Measurements from ENCODE around the gene RAMACL. TPM values are rescaled to one million over a fixed set of nuclear protein-coding genes. Genes with fewer than 3 reads are reported as not detected.

RAMACL gene
- total and polyA plus RNA-seq, 4 donors, result 0.22 to 0.59 (median 0.31) TPM

GRCh38 chr6:166619912-166620311, 33.4 kb upstream of the RAMACL start (continued):
- TF ChIP-seq CTCF (IDR thresholded peaks at IDR 0.05; ENCODE audit: low read depth, low read length, missing input control), result no peak

GRCh38 chr6:166618866-166619761, 32.6 kb upstream of the RAMACL start:
- H3K27ac ChIP-seq (ENCODE audit: low read depth in 1 of 2, low read length in 2 of 2), result no peak overlapping the region
- no peak for DNase-seq (ENCODE audit: low spot score)
- no peaks in the 10 kb centered on the region for H3K36me3 ChIP-seq (ENCODE audit: control insufficient read depth in 4 of 4, insufficient read depth in 3 of 4, low read depth in 1 of 4, low read length in 3 of 4)
- WGBS, result 97% methylated on average over 27 of the region's 27 CpGs
- H3K9ac ChIP-seq (ENCODE audit: low read depth in 1 of 2, low read length in 2 of 2), result no peak overlapping the region
- no peaks in the 10 kb centered on the region for H3K9me3 ChIP-seq (ENCODE audit: control insufficient read depth in 4 of 4, low read length in 3 of 4)
- peaks cover 0 to 6% (median 0%) of the 10 kb centered on the region in 4 donors for H3K4me1 ChIP-seq (ENCODE audit: control insufficient read depth in 4 of 4, insufficient read depth in 4 of 4, low read length in 3 of 4)
- H3K27me3 ChIP-seq (ENCODE audit: control insufficient read depth in 4 of 4, insufficient read depth in 4 of 4, low read length in 3 of 4), result no peaks in the 10 kb centered on the region
- no peak overlapping the region for H3K4me3 ChIP-seq (ENCODE audit: low read depth in 1 of 3, low read length in 3 of 3)
- TF ChIP-seq TAF1 (conservative IDR thresholded peaks at IDR 0.05) (no peak), SP1 (IDR thresholded peaks at IDR 0.05) (no peak), HNF4A (conservative IDR thresholded peaks at IDR 0.05) (no peak), GABPA (IDR thresholded peaks at IDR 0.05 in 1 of 2, conservative IDR thresholded peaks at IDR 0.05 in 1 of 2) (no peak), CTCF (IDR thresholded peaks at IDR 0.05; ENCODE audit: low read depth, low read length, missing input control) (no peak), REST (IDR thresholded peaks at IDR 0.05) (no peak)

GRCh38 chr6:166618251-166618650, 31.8 kb upstream of the RAMACL start:
- Histone ChIP-seq H3K4me1 (ENCODE audit: control insufficient read depth in 4 of 4, insufficient read depth in 4 of 4, low read length in 3 of 4) (peaks cover 0 to 6% (median 0%) of the 10 kb centered on the region in 4 donors), H3K4me3 (ENCODE audit: low read depth in 1 of 3, low read length in 3 of 3) (no peak overlapping the region), H3K9me3 (ENCODE audit: control insufficient read depth in 4 of 4, low read length in 3 of 4) (no peaks in the 10 kb centered on the region), H3K9ac (ENCODE audit: low read depth in 1 of 2, low read length in 2 of 2) (no peak overlapping the region), H3K36me3 (ENCODE audit: control insufficient read depth in 4 of 4, insufficient read depth in 3 of 4, low read depth in 1 of 4, low read length in 3 of 4) (no peaks in the 10 kb centered on the region), H3K27me3 (ENCODE audit: control insufficient read depth in 4 of 4, insufficient read depth in 4 of 4, low read length in 3 of 4) (no peaks in the 10 kb centered on the region), H3K27ac (ENCODE audit: low read depth in 1 of 2, low read length in 2 of 2) (no peak overlapping the region)
- TF ChIP-seq RAD21 (IDR thresholded peaks at IDR 0.05) (no peak), CTCF (IDR thresholded peaks at IDR 0.05; ENCODE audit: low read depth, low read length, missing input control) (no peak), HNF4A (conservative IDR thresholded peaks at IDR 0.05) (no peak), GABPA (IDR thresholded peaks at IDR 0.05 in 1 of 2, conservative IDR thresholded peaks at IDR 0.05 in 1 of 2) (no peak), EGR1 (IDR thresholded peaks at IDR 0.05; ENCODE audit: low read depth in 2 of 2) (no peak), ZBTB33 (IDR thresholded peaks at IDR 0.05) (no peak), SP1 (IDR thresholded peaks at IDR 0.05) (no peak), RXRA (IDR thresholded peaks at IDR 0.05) (no peak)
- 94% methylated on average over 4 of the region's 4 CpGs for WGBS
- DNase-seq (ENCODE audit: low spot score), result peak; percentile 2
